IMR-90 (cell line): ENCODE measurements around the gene LYPD6B.

Experiments
- CHD1 ChIP-seq: IDR thresholded peaks from 2 replicates; pipeline ENCODE4 v1.6.1; 2012; ENCODE audit warnings: low read depth, low read length, improper control_type of control experiment
- FOS ChIP-seq: fragments of 150-350 bp; IDR thresholded peaks from 2 replicates; pipeline ENCODE4 v1.6.1; 2016; ENCODE audit warnings: low read depth, low read length
- MAFK ChIP-seq: IDR thresholded peaks from 2 replicates; pipeline ENCODE4 v1.6.1; 2012; ENCODE audit warnings: low read depth, low read length, improper control_type of control experiment
- MXI1 ChIP-seq: IDR thresholded peaks from 2 replicates; pipeline ENCODE4 v1.6.1; 2012; ENCODE audit warnings: low read depth, mild to moderate bottlenecking, low read length, moderate library complexity, borderline replicate concordance
- NFE2L2 ChIP-seq: fragments of 150-350 bp; IDR thresholded peaks from 2 replicates; pipeline ENCODE4 v1.6.1; 2016; ENCODE audit warnings: low read depth, mild to moderate bottlenecking, low read length
- POLR2A ChIP-seq: IDR thresholded peaks from 2 replicates; pipeline ENCODE4 v1.6.1; 2012; ENCODE audit warnings: mild to moderate bottlenecking, low read depth, low read length
- RAD21 ChIP-seq: IDR thresholded peaks from 2 replicates; pipeline ENCODE4 v1.6.1; 2012; ENCODE audit warnings: low read length, improper control_type of control experiment
- SMC3 ChIP-seq: fragments of 150-350 bp; IDR thresholded peaks from 2 replicates; pipeline ENCODE4 v1.6.1; 2016; ENCODE audit warnings: low read depth, mild to moderate bottlenecking, antibody characterized with exemption, low read length, moderate library complexity
- TF ChIP-seq, protein P1 (sequence below): conservative IDR thresholded peaks from 2 replicates; pipeline ENCODE4 v1.5.1; 2012; ENCODE audit warnings: mild to moderate bottlenecking, low read depth, low read length, improper control_type of control experiment
- TF ChIP-seq, protein P2 (sequence below): fragments of 150-350 bp; IDR thresholded peaks from 2 replicates; pipeline ENCODE4 v1.6.1; 2016; ENCODE audit warnings: low read depth, mild to moderate bottlenecking, low read length, moderate library complexity, borderline replicate concordance

DNA sequence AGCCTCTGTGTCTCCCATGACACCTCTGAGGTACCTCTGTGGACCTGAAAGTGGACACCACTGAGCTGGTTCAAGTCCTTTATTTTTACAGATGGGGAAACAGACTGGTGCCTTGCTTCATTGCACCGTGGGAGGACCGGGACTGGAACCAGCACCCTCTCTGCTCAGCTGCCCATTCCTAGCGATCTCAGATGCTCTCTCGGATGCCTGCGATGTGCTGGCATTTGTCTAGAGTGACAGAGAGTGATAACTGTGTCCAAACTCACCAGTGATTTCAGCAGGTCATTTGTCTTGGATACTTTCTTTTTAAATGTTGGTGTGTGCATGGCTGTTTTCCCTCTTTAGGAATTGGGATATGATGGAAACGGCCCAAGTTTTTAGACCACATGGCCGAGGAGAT lies 30.1 kb upstream of the LYPD6B start:
- TF ChIP-seq, protein P1, sequence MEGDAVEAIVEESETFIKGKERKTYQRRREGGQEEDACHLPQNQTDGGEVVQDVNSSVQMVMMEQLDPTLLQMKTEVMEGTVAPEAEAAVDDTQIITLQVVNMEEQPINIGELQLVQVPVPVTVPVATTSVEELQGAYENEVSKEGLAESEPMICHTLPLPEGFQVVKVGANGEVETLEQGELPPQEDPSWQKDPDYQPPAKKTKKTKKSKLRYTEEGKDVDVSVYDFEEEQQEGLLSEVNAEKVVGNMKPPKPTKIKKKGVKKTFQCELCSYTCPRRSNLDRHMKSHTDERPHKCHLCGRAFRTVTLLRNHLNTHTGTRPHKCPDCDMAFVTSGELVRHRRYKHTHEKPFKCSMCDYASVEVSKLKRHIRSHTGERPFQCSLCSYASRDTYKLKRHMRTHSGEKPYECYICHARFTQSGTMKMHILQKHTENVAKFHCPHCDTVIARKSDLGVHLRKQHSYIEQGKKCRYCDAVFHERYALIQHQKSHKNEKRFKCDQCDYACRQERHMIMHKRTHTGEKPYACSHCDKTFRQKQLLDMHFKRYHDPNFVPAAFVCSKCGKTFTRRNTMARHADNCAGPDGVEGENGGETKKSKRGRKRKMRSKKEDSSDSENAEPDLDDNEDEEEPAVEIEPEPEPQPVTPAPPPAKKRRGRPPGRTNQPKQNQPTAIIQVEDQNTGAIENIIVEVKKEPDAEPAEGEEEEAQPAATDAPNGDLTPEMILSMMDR: no peak
- TF ChIP-seq MAFK: no peak
- no peak for TF ChIP-seq POLR2A
- TF ChIP-seq NFE2L2: no peak
- no peak for TF ChIP-seq SMC3
- no peak for TF ChIP-seq RAD21
- TF ChIP-seq MXI1: no peak
- no peak for TF ChIP-seq FOS
- no peak for TF ChIP-seq CHD1
- TF ChIP-seq, protein P2, sequence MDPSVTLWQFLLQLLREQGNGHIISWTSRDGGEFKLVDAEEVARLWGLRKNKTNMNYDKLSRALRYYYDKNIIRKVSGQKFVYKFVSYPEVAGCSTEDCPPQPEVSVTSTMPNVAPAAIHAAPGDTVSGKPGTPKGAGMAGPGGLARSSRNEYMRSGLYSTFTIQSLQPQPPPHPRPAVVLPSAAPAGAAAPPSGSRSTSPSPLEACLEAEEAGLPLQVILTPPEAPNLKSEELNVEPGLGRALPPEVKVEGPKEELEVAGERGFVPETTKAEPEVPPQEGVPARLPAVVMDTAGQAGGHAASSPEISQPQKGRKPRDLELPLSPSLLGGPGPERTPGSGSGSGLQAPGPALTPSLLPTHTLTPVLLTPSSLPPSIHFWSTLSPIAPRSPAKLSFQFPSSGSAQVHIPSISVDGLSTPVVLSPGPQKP: no peak
